Lung (tissue), 12 donors: ENCODE measurements around the gene STK33. TPM values are rescaled to one million over a fixed set of nuclear protein-coding genes. Genes with fewer than 3 reads are reported as not detected.
A peak's percentile ranks its signal among the peaks of the same experiment; 100 is the strongest.

Experiments used
- ATAC-seq: fragments of 200-7000 bp; cut with Tn5 transposase; one replicate; pipeline ENCODE4 v1.9.1; 2020; ENCODE audit warnings: moderate number of reproducible peaks; ENCODE audit not compliant: insufficient read depth, low FRiP score
- DNase-seq, 3 donors: peaks; one replicate each; pipeline ENCODE4 v3.0.0-alpha.2; 2013 to 2017
- H3K27ac ChIP-seq, 2 donors: one replicate each; pipeline ENCODE4 v1.5.1; 2013; ENCODE audit warnings: mild to moderate bottlenecking in 2 of 2, moderate library complexity in 2 of 2, control low read depth in 1 of 2, inconsistent platforms in 1 of 2, low read depth in 1 of 2, low read length in 1 of 2
- H3K27me3 ChIP-seq, 3 donors: one replicate each; pipeline ENCODE4 v1.5.1; 2013; ENCODE audit warnings: low read length in 2 of 3; ENCODE audit not compliant: control insufficient read depth in 3 of 3, insufficient read depth in 3 of 3
- H3K36me3 ChIP-seq, 4 donors: one replicate each; pipeline ENCODE4 v1.5.1; 2013; ENCODE audit warnings: low read length in 4 of 4, mild to moderate bottlenecking in 1 of 4, moderate library complexity in 1 of 4; ENCODE audit not compliant: control insufficient read depth in 4 of 4, insufficient read depth in 4 of 4
- H3K4me1 ChIP-seq, 5 donors: one replicate each; pipeline ENCODE4 v1.5.1; 2013; ENCODE audit warnings: low read length in 5 of 5, mild to moderate bottlenecking in 2 of 5, moderate library complexity in 1 of 5; ENCODE audit not compliant: control insufficient read depth in 5 of 5, insufficient read depth in 5 of 5
- H3K4me3 ChIP-seq: one replicate; pipeline ENCODE4 v1.5.1; 2013; ENCODE audit warnings: mild to moderate bottlenecking, control low read depth, moderate library complexity
- H3K9ac ChIP-seq, 2 donors: one replicate each; pipeline ENCODE4 v1.5.1; 2013; ENCODE audit warnings: low read length in 2 of 2, control low read depth in 1 of 2; ENCODE audit not compliant: insufficient read depth in 1 of 2
- H3K9me3 ChIP-seq, 4 donors: one replicate each; pipeline ENCODE4 v1.5.1; 2013; ENCODE audit warnings: low read length in 3 of 4, mild to moderate bottlenecking in 1 of 4, moderate library complexity in 1 of 4; ENCODE audit not compliant: control insufficient read depth in 4 of 4, insufficient read depth in 3 of 4
- CTCF ChIP-seq: IDR thresholded peaks from 2 replicates; pipeline ENCODE4 v1.5.1; 2012; ENCODE audit warnings: mild to moderate bottlenecking; ENCODE audit errors: control extremely low read depth, extremely low read depth
- WGBS, 2 donors: extraction: QIAGEN DNeasy Blood & Tissue Kit; methylation state at CpG; one replicate each; pipeline ENCODE4 v1.1.7; 2013; 5-methylcytosine and 5-hydroxymethylcytosine counted together
- polyA plus RNA-seq, 2 donors: library from polyadenylated mRNA; stranded (reverse); fragments of 200-250 nt; gene quantifications; one replicate each; pipeline ENCODE4 v1.2.1, GENCODE V29; 2013
- total RNA-seq, 2 donors: library from RNA; depleted of rRNA in 1 of 2; stranded (reverse); fragments of >200 nt in 1 of 2; gene quantifications; one replicate each; pipeline ENCODE4 v1.2.1, GENCODE V29; 2014 to 2021
- donor health status: control.
- donor health status: control.
- donor health status: Bipolar disorder and iron deficiency.
- donor health status: healthy.
- donor health status: DM: yes; HTN: yes; CAD: no.

STK33 gene
- total and polyA plus RNA-seq, 4 donors = 9.5 to 36.5 (median 20.4) TPM

DNA sequence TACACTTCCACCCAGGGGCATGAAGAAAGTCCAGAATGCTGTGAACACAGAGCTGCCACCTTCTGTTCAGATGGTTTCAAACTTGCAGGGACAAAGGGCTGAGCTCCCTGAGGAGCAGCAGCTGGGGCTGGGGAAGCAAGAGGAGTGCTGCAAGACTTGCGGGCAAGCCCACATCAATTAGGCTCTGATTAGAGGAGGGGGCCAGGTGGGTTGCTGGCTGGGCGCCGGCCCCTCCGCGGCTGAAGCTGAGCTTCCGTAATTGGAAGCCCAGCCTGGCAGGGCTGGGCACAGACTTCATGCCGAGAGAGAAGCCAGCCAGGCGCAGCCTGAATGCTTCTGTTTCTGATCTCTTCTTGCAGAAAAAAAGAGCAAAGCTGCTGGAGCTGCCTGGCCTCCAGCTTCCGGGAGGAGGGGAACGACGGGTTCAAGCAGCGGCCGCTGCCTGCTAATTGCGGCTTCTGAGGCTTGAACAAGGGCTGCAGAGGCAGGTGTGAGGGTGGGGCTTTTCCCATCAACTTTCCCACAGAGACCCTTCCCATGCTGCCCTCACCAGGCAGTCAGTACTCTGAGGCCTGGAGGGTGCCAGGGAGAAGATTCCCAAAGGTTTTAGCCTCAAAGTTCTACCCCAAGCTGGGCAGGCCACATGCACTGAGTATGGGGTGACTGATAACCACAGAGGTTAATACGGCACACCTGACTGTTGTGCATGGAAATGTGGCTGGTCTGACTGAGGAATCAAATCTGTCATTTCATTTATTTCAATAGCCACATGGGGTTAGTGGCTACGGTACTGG lies 239.2 kb downstream of the STK33 start:
- Histone ChIP-seq H3K4me3 (no peak overlapping the region), H3K36me3 (no peaks in the 10 kb centered on the region)
- peak; percentile 75 to 79 (median 75) for DNase-seq

DNA sequence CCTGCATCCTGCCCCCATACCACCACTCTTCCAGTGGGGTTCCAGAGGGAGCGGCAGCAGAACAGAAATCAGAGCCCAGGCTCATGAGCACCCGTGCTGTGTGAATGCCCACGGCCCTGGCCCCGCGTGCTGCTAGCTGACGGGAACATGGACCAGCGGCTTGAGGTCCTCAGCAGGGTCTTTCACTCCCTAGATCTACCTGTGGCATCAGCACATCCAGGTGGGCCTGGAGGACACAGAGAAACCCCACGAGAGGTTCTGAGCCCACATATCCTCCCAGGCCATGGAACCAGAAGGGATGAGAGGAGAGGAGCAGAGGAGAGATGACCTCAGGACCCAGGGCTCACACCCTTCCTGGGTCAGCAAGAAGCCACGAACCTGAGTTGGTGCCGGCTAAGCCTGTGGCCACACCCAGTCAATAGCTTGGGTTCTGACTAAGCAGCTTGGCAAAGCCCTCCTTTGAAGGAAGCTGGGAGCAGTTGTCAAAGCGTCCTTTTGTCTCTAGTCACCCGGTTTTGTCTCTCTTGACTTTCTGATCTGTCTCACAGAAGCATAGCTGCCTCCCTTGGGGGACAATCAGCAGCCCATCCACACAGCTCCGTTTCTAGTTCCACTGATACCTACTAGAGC lies 241.0 kb downstream of the STK33 start:
- Histone ChIP-seq H3K27ac (no peak overlapping the region), H3K9ac (no peak overlapping the region), H3K27me3 (no peaks in the 10 kb centered on the region), H3K36me3 (no peaks in the 10 kb centered on the region), H3K4me3 (no peak overlapping the region), H3K9me3 (no peaks in the 10 kb centered on the region), H3K4me1 (peaks cover 0 to 38% (median 11%) of the 10 kb centered on the region in 5 donors)
- 78 to 87% methylated on average over 13 of the region's 13 CpGs for WGBS, 2 donors
- TF ChIP-seq CTCF = no peak
- no peak for ATAC-seq
- DNase-seq = no peak

More for the DNA sequence above, 239.2 kb downstream of the STK33 start:
- Histone ChIP-seq H3K27ac (no peak overlapping the region), H3K4me1 (peaks cover 0 to 39% (median 11%) of the 10 kb centered on the region in 5 donors), H3K9me3 (no peaks in the 10 kb centered on the region), H3K9ac (no peak overlapping the region), H3K27me3 (no peaks in the 10 kb centered on the region)
- no peak for ATAC-seq
- no peak for TF ChIP-seq CTCF
- 15 to 17% methylated on average over 16 of the region's 16 CpGs for WGBS, 2 donors

DNA sequence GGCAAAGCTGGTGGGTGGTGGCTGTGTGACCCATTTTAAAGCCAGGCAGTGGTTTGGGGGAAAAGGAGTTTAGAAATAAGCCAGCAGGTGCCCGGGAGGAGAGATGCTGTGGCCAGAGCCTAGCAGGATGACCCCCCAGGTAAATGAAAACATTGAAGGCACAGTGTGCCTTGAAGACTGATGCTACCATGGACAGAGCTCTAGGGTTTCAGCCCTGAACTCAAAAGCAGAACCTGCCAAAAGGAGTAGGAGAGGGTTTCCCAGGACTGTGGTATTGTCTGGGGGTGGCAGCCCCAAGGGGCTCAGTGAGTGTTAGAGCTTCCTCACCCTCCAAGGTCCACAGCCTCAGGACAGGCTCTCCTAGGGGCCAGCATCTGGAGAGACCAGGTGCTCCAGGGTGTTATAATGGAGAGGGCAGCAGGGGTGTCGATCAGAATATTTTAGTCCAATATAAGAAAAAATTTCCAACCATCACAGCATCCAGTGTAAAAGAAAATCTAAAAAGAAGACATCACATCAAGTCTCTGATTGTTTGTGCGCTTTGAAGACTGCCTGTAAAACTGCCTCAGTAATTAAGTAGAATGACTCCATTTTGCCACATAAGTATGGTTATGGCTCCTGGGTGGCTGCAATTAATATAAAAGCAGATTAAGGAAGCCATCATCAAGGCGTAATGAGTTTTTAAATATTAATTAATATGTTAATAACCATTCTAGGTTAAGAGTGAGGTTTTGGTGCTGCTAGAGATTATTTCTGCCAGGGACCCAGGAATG lies 241.7 kb downstream of the STK33 start:
- WGBS, 2 donors = 87 to 91% methylated on average over 4 of the region's 4 CpGs
- ATAC-seq (no peak), DNase-seq (no peak)
- Histone ChIP-seq H3K27me3 (no peaks in the 10 kb centered on the region), H3K4me3 (no peak overlapping the region), H3K27ac (no peak overlapping the region), H3K36me3 (no peaks in the 10 kb centered on the region), H3K4me1 (peaks cover 0 to 31% (median 8%) of the 10 kb centered on the region in 5 donors), H3K9ac (no peak overlapping the region), H3K9me3 (no peaks in the 10 kb centered on the region)
- TF ChIP-seq CTCF = no peak
